Measurements from ENCODE around the gene PAPLN. TPM values are rescaled to one million over a fixed set of nuclear protein-coding genes. Genes with fewer than 3 reads are reported as not detected.

PAPLN gene
- total and polyA plus RNA-seq, 2 of the 8 experiments (the other 6 are each of a cell fraction or from before 2014, with no cell fraction given): 14.8 to 25.6 TPM

GRCh38 chr14:73264080-73264884, 27.0 kb downstream of the PAPLN start:
- ChIA-PET POLR2A (ENCODE audit: partially characterized antibody) (interaction anchor here (1.2 to 3.8 kb wide), 5 partner anchors 14 to 31 kb away, joined by 3 to 21 read pairs (median 6); partner anchors contain the start of gene PAPLN), CTCF (ENCODE audit: partially characterized antibody) (interaction anchor here (0.6 to 5.1 kb wide), 10 partner anchors 19 to 452 kb away, joined by 3 to 46 read pairs (median 4); no protein-coding TSS in a partner anchor)
- Histone ChIP-seq H3K79me1 (ENCODE audit: low read depth, low read length) (no peaks in the 10 kb centered on the region), H3K4me1 (replicated peaks in 1 of 4; ENCODE audit: control insufficient read depth in 3 of 4, insufficient read depth in 4 of 4, low read length in 3 of 4) (no peaks in the 10 kb centered on the region; a peak in 2 of 7 replicates), H3K18ac (ENCODE audit: extremely low read depth, low read length) (no peak overlapping the region; the same call in 1 of the 2 replicates), H3K9ac (replicated peaks in 1 of 4; ENCODE audit: extremely low read depth in 1 of 4, low read depth in 3 of 4, low read length in 3 of 4) (no peak overlapping the region), H3K36me3 (ENCODE audit: control insufficient read depth in 2 of 4, insufficient read depth in 4 of 4, low read length in 3 of 4) (peaks cover 3 to 28% (median 13%) of the 10 kb centered on the region in 4 experiments; a peak in 6 of 8 replicates), H4K20me1 (replicated peaks in 1 of 2; ENCODE audit: control insufficient read depth in 1 of 2, insufficient read depth in 2 of 2, low read length in 2 of 2) (peaks cover 0 to 2% of the 10 kb centered on the region in 2 experiments), H3K9me3 (ENCODE audit: insufficient read depth in 2 of 2, low read depth in 1 of 2, low read length in 1 of 2) (no peaks in the 10 kb centered on the region), H3K14ac (ENCODE audit: insufficient read length) (no peak overlapping the region), H3K23ac (ENCODE audit: insufficient read length) (no peak overlapping the region), H4K5ac (ENCODE audit: insufficient read length, low read depth, low read length) (no peak overlapping the region), H2BK120ac (replicated peaks; ENCODE audit: low read depth, low read length) (no peak overlapping the region), H2AK5ac (ENCODE audit: low read depth, low read length) (no peak overlapping the region), H2BK12ac (ENCODE audit: low read depth, low read length) (no peak overlapping the region), H2BK20ac (ENCODE audit: low read length) (no peak overlapping the region), H4K91ac (replicated peaks; ENCODE audit: insufficient read length, low read length) (no peak overlapping the region), H3K4me2 (ENCODE audit: insufficient read depth in 1 of 2, low read depth in 2 of 2, low read length in 2 of 2) (no peak overlapping the region), H2BK5ac (ENCODE audit: low read depth, low read length) (no peak overlapping the region), H3K56ac (replicated peaks; ENCODE audit: insufficient read length, low read depth, low read length) (no peak overlapping the region), H3K27me3 (replicated peaks in 1 of 4; ENCODE audit: control insufficient read depth in 3 of 4, extremely low read depth in 1 of 4, insufficient read depth in 3 of 4, low read length in 3 of 4) (no peaks in the 10 kb centered on the region), H4K8ac (ENCODE audit: extremely low read depth, insufficient read depth, low read length) (no peak overlapping the region), H3K27ac (ENCODE audit: low read depth, low read length) (no peak overlapping the region), H3K4ac (replicated peaks; ENCODE audit: insufficient read length, low read depth, low read length) (no peak overlapping the region), H3K23me2 (ENCODE audit: low read depth, low read length) (no peaks in the 10 kb centered on the region), H2BK15ac (ENCODE audit: low read length) (no peak overlapping the region), H3K4me3 (ENCODE audit: extremely low read depth in 1 of 4, insufficient read depth in 2 of 4, low read depth in 3 of 4, low read length in 4 of 4) (no peak overlapping the region), H3K79me2 (ENCODE audit: control insufficient read depth in 1 of 2, insufficient read depth in 2 of 2, low read length in 2 of 2) (no peaks in the 10 kb centered on the region), H2AFZ (ENCODE audit: low read length) (no peak overlapping the region)
- TF ChIP-seq GABPA (IDR thresholded peaks at IDR 0.05; ENCODE audit: borderline replicate concordance, insufficient read depth, low read length) (no peak), YY1 (IDR thresholded peaks at IDR 0.05; ENCODE audit: low read depth, low read length) (no peak)
- no peak for FAIRE-seq
- DNase-seq (ENCODE audit: low read depth in 1 of 2, low spot score in 2 of 2): no peak
- WGBS, 2 experiments (ENCODE audit: extremely low coverage in 1 of 2, insufficient coverage in 1 of 2, insufficient read length in 1 of 2, insufficient replicate concordance in 2 of 2, low coverage in 1 of 2, low lambda C conversion rate in 2 of 2, missing lambda C conversion rate in 1 of 2): 89% methylated on average over 17 of the region's 23 CpGs; no CpG with 5 or more reads in 1 of the 2 experiments

All from H1 (cell line).